Neural crest cell (in vitro differentiated cells): ENCODE measurements around the gene AKT3. TPM values are rescaled to one million over a fixed set of nuclear protein-coding genes. Genes with fewer than 3 reads are reported as not detected.
A peak's percentile ranks its signal among the peaks of the same experiment; 100 is the strongest.

Experiments
- DNase-seq: peaks from one replicate; pipeline ENCODE4 v3.0.0; 2021; ENCODE audit warnings: low read depth, mixed read lengths, low spot score
- H3K27ac Mint-ChIP-seq: one replicate; pipeline ENCODE4 v1.8.0; 2021; ENCODE audit warnings: mild to moderate bottlenecking, mixed read lengths; ENCODE audit not compliant: unreplicated experiment
- H3K27me3 Mint-ChIP-seq: 2 replicates; pipeline ENCODE4 v1.8.0; 2021; ENCODE audit warnings: low read depth, mild to moderate bottlenecking, mixed read lengths
- H3K36me3 Mint-ChIP-seq: 2 replicates; pipeline ENCODE4 v1.8.0; 2021; ENCODE audit warnings: low read depth, mild to moderate bottlenecking, mixed read lengths
- H3K4me1 Mint-ChIP-seq: 2 replicates; pipeline ENCODE4 v1.8.0; 2021; ENCODE audit warnings: mixed read lengths
- H3K4me3 Mint-ChIP-seq: one replicate; pipeline ENCODE4 v1.8.0; 2021; ENCODE audit warnings: mild to moderate bottlenecking, mixed read lengths
- H3K9me3 Mint-ChIP-seq: 2 replicates; pipeline ENCODE4 v1.8.0; 2021; ENCODE audit warnings: mixed read lengths
- CTCF ChIP-seq: fragments of 200-600 bp; sonication (generic); conservative IDR thresholded peaks from 2 replicates; pipeline ENCODE4 v1.5.0; 2021; ENCODE audit warnings: antibody characterized with exemption, mild to moderate bottlenecking
- total RNA-seq: library from RNA; stranded (reverse); gene quantifications from 2 replicates; pipeline ENCODE4 v1.2.1, GENCODE V29; 2021

Gene AKT3
- total RNA-seq, 1 donor from 2014 or later: 38.2 TPM

GRCh38 chr1:243487036-243487648 is 362.9 kb downstream of the AKT3 start:
- no peak overlapping the region for H3K27ac Mint-ChIP-seq
- H3K4me1 Mint-ChIP-seq: peaks cover 43% of the 10 kb centered on the region

GRCh38 chr1:243483952-243484351 is 366.1 kb downstream of the AKT3 start:
- Mint-ChIP-seq H3K4me1 (peaks cover 38% of the 10 kb centered on the region), H3K4me3 (peak overlapping the region; percentile 83), H3K36me3 (peaks cover 4% of the 10 kb centered on the region), H3K27ac (no peak overlapping the region), H3K27me3 (no peaks in the 10 kb centered on the region), H3K9me3 (peaks cover 3% of the 10 kb centered on the region)
- no peak for DNase-seq
- TF ChIP-seq CTCF: no peak

More at GRCh38 chr1:243487036-243487648, 362.9 kb downstream of the AKT3 start:
- Mint-ChIP-seq H3K27me3 (no peaks in the 10 kb centered on the region), H3K4me3 (peak overlapping the region; percentile 31), H3K9me3 (no peaks in the 10 kb centered on the region), H3K36me3 (no peaks in the 10 kb centered on the region)
- DNase-seq: no peak
- no peak for TF ChIP-seq CTCF

DNA sequence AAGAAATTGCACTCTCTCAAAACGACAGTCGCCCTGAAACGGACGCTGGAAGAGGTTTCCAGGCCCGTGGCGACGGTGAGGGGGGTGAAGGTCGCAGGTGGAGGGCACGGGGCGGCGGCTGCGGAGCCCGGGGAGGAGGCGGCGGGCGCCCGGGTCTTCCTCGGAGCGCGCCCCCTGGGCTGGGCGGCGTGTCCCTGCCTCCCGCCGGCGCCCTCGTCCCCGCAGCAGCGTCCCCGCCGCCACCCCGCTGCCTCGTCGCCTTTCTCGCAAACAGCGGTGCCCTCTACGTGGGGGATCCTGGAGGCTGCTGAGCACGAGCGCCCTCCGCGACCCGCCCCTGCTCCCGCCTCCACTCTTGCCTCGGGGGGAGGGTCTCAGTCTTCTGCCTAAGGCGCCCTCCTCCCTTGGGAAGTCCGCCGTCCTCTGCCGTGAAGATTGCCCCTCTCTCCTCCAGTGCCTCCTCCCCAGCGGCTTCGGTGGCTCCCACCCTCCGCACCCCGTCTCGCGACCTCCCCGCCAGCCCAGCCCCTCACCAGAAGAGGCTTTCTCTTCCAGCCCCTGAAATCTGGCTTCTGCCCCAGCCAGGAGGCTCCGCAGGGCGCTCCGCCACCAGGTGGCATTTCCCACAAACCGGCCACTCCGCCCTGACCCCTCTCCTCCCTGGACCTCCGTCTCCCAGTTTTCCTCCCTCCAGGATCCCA is 366.8 kb downstream of the AKT3 start:
- peak overlapping the region; percentile 83 for H3K4me3 Mint-ChIP-seq
- H3K9me3 Mint-ChIP-seq: peaks cover 3% of the 10 kb centered on the region
- peaks cover 4% of the 10 kb centered on the region for H3K36me3 Mint-ChIP-seq
- H3K27ac Mint-ChIP-seq: no peak overlapping the region
- H3K4me1 Mint-ChIP-seq: peaks cover 34% of the 10 kb centered on the region
- H3K27me3 Mint-ChIP-seq: no peaks in the 10 kb centered on the region
- DNase-seq: peak; percentile 28
- peak; percentile 35 for TF ChIP-seq CTCF

DNA sequence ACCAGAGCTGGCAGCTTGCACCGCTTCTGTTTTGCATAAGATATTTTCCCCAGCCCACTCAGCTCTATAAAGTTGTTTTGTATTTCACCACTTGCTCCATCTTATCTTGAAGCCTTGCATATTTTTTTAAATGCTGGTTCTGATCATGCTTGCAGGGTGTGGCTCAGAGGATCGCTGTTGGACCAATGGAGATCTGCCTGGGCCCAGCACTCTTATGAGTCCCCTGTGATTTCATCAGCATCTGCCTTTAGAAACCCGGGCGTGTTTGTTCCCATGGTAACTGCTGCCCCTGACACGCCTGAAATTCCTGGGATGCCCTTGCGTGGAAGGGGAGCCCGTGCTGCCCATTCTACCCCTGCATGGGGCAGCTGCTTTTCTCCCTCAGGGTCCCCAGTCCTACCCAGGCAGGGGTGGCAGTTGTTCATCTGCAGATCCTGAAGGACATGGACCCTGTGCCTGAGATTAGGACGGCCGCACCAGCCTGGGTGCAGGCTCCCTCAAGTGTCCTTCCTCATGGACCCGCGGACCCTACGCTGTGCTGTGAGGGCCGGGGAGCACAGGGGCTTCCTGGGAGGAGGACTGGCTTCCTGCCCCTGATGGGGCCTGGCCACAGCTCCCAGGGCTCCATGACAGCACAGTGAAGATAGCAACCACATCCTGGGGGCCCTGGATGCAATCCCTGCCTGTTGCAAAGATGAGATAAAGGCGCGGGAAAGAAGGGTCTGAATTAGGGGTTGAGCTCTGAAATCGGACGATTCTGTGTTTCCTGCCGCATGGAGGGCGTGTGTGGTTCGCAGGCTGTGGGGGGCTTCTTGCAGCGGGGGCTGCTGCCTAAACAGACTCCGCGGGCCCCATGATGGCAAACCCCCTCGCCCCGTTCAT is 367.7 kb downstream of the AKT3 start:
- Mint-ChIP-seq H3K36me3 (peaks cover 4% of the 10 kb centered on the region), H3K9me3 (peaks cover 3% of the 10 kb centered on the region), H3K4me3 (peak overlapping the region; percentile 80), H3K27me3 (no peaks in the 10 kb centered on the region), H3K4me1 (peaks cover 33% of the 10 kb centered on the region), H3K27ac (peak overlapping the region; percentile 27)
- no peak for DNase-seq
- no peak for TF ChIP-seq CTCF

- peaks cover 3% of the 10 kb centered on the region for H3K9me3 Mint-ChIP-seq
- H3K4me1 Mint-ChIP-seq: peaks cover 41% of the 10 kb centered on the region
- H3K4me3 Mint-ChIP-seq: no peak overlapping the region
- no peak for DNase-seq
- H3K36me3 Mint-ChIP-seq: peaks cover 7% of the 10 kb centered on the region
- H3K27ac Mint-ChIP-seq: no peak overlapping the region
- no peaks in the 10 kb centered on the region for H3K27me3 Mint-ChIP-seq
- no peak for TF ChIP-seq CTCF
These were observed 368.9 kb downstream of the AKT3 start for GRCh38 chr1:243481101-243481500.
